D721Med (cell line): ENCODE data around the gene DOCK2.
"Not testable (repeated sequence)": the region's sequence is repeated elsewhere in the genome, so short reads cannot be mapped to it uniquely, and the experiment has no call there.

Experiments
- DNase-seq: peaks from one replicate; pipeline ENCODE4 v3.0.0; 2011; ENCODE audit warnings: low spot score; ENCODE audit not compliant: insufficient read length
- FAIRE-seq: peaks from 2 replicates; lab custom pipeline; 2011; peaks lifted over from hg19 to GRCh38; lab: Jason Lieb, UNC
- TF ChIP-seq, protein P1 (sequence below): IDR thresholded peaks from 2 replicates; pipeline ENCODE4 v1.5.1; 2012; ENCODE audit warnings: mild to moderate bottlenecking, control low read depth; ENCODE audit not compliant: insufficient read depth; ENCODE audit errors: missing control alignments

The DOCK2 gene

DNA sequence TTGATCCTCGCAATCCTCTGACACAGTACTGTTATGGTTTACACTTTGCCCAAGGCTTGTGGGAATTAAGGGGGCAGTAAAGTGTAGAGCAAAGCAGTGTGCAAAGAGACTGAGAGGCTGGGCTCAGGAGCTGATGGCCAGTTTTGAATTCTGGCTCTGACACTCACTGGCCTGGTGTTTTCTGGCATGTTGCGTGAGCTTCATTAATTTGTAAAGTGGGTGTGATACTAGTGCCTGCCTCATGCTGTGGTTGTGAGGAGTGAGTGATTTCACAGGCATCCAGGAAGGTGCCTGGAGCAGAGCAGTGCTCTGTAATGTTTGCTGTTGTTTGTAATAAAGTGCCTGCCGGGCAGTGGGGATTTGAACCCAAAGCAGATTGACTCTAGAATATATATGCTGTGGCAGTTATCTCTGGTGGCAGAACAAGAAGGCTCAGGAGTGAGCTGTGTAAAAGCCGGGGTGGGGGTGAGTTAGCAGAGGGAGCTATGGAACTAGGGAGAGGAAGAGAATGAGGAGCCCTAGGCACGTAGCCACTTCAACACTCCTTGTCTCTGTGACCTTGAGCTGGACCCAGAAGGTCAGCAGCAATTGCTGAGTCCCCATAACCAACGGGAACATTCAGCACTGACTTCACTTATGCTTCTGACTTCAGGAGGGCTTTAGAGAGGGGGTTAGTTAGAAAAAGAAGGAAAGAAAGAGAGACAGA is 108.5 kb downstream of the DOCK2 start:
- DNase-seq (no peak), FAIRE-seq (no peak)
- TF ChIP-seq, protein P1, sequence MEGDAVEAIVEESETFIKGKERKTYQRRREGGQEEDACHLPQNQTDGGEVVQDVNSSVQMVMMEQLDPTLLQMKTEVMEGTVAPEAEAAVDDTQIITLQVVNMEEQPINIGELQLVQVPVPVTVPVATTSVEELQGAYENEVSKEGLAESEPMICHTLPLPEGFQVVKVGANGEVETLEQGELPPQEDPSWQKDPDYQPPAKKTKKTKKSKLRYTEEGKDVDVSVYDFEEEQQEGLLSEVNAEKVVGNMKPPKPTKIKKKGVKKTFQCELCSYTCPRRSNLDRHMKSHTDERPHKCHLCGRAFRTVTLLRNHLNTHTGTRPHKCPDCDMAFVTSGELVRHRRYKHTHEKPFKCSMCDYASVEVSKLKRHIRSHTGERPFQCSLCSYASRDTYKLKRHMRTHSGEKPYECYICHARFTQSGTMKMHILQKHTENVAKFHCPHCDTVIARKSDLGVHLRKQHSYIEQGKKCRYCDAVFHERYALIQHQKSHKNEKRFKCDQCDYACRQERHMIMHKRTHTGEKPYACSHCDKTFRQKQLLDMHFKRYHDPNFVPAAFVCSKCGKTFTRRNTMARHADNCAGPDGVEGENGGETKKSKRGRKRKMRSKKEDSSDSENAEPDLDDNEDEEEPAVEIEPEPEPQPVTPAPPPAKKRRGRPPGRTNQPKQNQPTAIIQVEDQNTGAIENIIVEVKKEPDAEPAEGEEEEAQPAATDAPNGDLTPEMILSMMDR: no peak

GRCh38 chr5:169746147-169746694 is 109.1 kb downstream of the DOCK2 start:
- FAIRE-seq (no peak), DNase-seq (no peak)
- TF ChIP-seq, protein P1: no peak

DNA sequence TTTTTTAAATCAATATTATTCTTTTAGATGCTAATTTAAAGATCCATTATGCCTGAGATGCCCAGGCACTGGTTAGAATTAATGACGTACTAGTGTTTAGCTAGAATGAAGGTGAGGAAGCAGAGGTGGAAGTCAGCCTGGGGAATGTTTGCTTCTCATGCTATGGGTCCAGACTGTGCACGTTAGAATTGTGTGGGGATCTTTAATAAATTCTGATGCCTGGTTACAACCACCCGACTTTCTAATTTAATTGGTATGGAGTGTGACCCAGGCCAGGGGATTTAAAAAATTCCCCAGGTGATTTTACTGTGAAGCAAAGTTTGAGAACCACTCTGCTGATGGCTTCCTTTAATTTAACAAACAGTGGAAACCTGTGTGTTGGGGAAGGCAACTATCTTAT is 111.1 kb downstream of the DOCK2 start:
- DNase-seq: no peak
- TF ChIP-seq, protein P1: no peak
- no peak for FAIRE-seq

DNA sequence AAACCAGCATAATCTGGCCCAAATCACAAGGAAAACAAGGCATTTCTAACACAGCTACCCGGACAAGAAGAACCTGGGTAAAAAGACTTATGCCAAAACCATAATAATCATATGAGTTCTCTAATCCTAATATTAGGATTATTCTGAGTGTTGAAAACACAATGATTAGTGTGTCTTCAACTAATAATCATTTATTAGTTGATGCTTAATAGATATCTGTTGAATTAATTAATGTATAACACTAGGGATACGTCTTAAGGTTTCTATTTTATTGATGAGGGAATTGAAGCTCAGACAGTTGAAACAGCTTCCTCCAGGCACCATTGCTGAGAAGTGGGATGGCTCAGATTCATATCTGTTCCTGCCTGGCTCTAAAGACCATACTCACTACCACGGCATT is 112.2 kb downstream of the DOCK2 start:
- DNase-seq (no peak), FAIRE-seq (no peak)
- TF ChIP-seq, protein P1: no peak

GRCh38 chr5:169751490-169751889 is 114.4 kb downstream of the DOCK2 start:
- TF ChIP-seq, protein P1: no peak
- DNase-seq (no peak), FAIRE-seq (no peak)

DNA sequence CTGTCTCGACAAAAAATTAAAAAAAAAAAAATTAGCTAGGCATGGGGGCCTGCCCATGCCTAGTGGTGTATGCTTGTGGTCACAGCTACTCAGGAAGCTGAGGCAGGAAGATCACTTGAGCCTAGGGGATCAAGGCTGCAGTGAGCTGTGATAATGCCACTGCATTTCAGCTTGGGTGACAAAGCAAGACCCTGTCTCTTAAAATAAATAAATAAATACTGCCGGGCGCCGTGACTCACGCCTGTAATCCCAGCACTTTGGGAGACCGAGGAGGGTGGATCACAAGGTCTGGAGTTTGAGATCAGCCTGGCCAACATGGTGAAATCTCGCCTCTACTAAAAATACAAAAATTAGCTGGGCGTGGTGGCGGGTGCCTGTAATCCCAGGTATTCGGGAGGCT is 115.5 kb downstream of the DOCK2 start:
- DNase-seq, FAIRE-seq: not testable (repeated sequence)

GRCh38 chr5:169753795-169754194 is 116.7 kb downstream of the DOCK2 start:
- no peak for FAIRE-seq
- TF ChIP-seq, protein P1: no peak
- no peak for DNase-seq
